ENCODE measurements around the gene UBIAD1. TPM values are rescaled to one million over a fixed set of nuclear protein-coding genes. Genes with fewer than 3 reads are reported as not detected.

UBIAD1 gene
- total RNA-seq, 1 donor from 2014 or later, result 15.4 TPM

- Mint-ChIP-seq H3K4me1 (ENCODE audit: low read depth, unreplicated experiment) (peaks cover 5% of the 10 kb centered on the region), H3K9me3 (ENCODE audit: unreplicated experiment) (peaks cover 5% of the 10 kb centered on the region), H3K27me3 (ENCODE audit: low read depth, unreplicated experiment) (peaks cover 41% of the 10 kb centered on the region), H3K36me3 (ENCODE audit: low read depth, unreplicated experiment) (peaks cover 2% of the 10 kb centered on the region), H3K27ac (ENCODE audit: unreplicated experiment) (no peak overlapping the region), H3K4me3 (ENCODE audit: unreplicated experiment) (no peak overlapping the region)
- H3K36me3 ChIP-seq (ENCODE audit: insufficient read depth, low read length), result no peaks in the 10 kb centered on the region
- TF ChIP-seq CTCF (IDR thresholded peaks at IDR 0.05; ENCODE audit: insufficient read depth, low read depth, low read length) (no peak), EZH2 (IDR thresholded peaks at IDR 0.05; ENCODE audit: insufficient read depth, low read length) (no peak)
- H2AFZ ChIP-seq (ENCODE audit: low read depth, low read length), result no peak overlapping the region
- no peak overlapping the region for H3K4me3 ChIP-seq (ENCODE audit: insufficient read depth, low read depth, low read length)
- H3K79me2 ChIP-seq (ENCODE audit: insufficient read depth, low read length), result no peaks in the 10 kb centered on the region
- FAIRE-seq (no peak), DNase-seq (ENCODE audit: low read depth) (no peak)
- peaks cover 26% of the 10 kb centered on the region for H3K27me3 ChIP-seq (ENCODE audit: insufficient read depth, low read length)
- no peaks in the 10 kb centered on the region for H4K20me1 ChIP-seq (ENCODE audit: insufficient read depth, low read length)
- no peak overlapping the region for H3K4me2 ChIP-seq (ENCODE audit: low read length)
- no peaks in the 10 kb centered on the region for H3K9me3 ChIP-seq (ENCODE audit: insufficient read depth, low read depth, low read length)
- H3K9ac ChIP-seq (ENCODE audit: low read length), result no peak overlapping the region
- no peak overlapping the region for H3K27ac ChIP-seq (ENCODE audit: low read depth, low read length)
- no peaks in the 10 kb centered on the region for H3K4me1 ChIP-seq (ENCODE audit: insufficient read depth, low read length)
These were observed 39.1 kb downstream of the UBIAD1 start for GRCh38 chr1:11311816-11312755.

GRCh38 chr1:11314959-11315358 is 42.0 kb downstream of the UBIAD1 start:
- no peak overlapping the region for H3K4me3 ChIP-seq (ENCODE audit: insufficient read depth, low read depth, low read length)
- no peak overlapping the region for H3K27ac Mint-ChIP-seq (ENCODE audit: unreplicated experiment)
- no peak for TF ChIP-seq EZH2 (IDR thresholded peaks at IDR 0.05; ENCODE audit: insufficient read depth, low read length)
- no peak for TF ChIP-seq CTCF (IDR thresholded peaks at IDR 0.05; ENCODE audit: insufficient read depth, low read depth, low read length)
- H3K79me2 ChIP-seq (ENCODE audit: insufficient read depth, low read length), result no peaks in the 10 kb centered on the region
- H4K20me1 ChIP-seq (ENCODE audit: insufficient read depth, low read length), result no peaks in the 10 kb centered on the region
- peaks cover 26% of the 10 kb centered on the region for H3K27me3 ChIP-seq (ENCODE audit: insufficient read depth, low read length)
- no peaks in the 10 kb centered on the region for H3K9me3 ChIP-seq (ENCODE audit: insufficient read depth, low read depth, low read length)
- no peak overlapping the region for H3K4me3 Mint-ChIP-seq (ENCODE audit: unreplicated experiment)
- H3K36me3 ChIP-seq (ENCODE audit: insufficient read depth, low read length), result no peaks in the 10 kb centered on the region
- H3K27me3 Mint-ChIP-seq (ENCODE audit: low read depth, unreplicated experiment), result peaks cover 31% of the 10 kb centered on the region
- no peaks in the 10 kb centered on the region for H3K36me3 Mint-ChIP-seq (ENCODE audit: low read depth, unreplicated experiment)
- H3K4me2 ChIP-seq (ENCODE audit: low read length), result no peak overlapping the region
- H3K4me1 ChIP-seq (ENCODE audit: insufficient read depth, low read length), result no peaks in the 10 kb centered on the region
- no peak overlapping the region for H2AFZ ChIP-seq (ENCODE audit: low read depth, low read length)
- no peak overlapping the region for H3K9ac ChIP-seq (ENCODE audit: low read length)
- H3K27ac ChIP-seq (ENCODE audit: low read depth, low read length), result no peak overlapping the region
- FAIRE-seq, result no peak
- DNase-seq (ENCODE audit: low read depth), result no peak
- no peaks in the 10 kb centered on the region for H3K9me3 Mint-ChIP-seq (ENCODE audit: unreplicated experiment)
- H3K4me1 Mint-ChIP-seq (ENCODE audit: low read depth, unreplicated experiment), result peaks cover 5% of the 10 kb centered on the region

- no peak overlapping the region for H3K4me3 ChIP-seq (ENCODE audit: insufficient read depth, low read depth, low read length)
- TF ChIP-seq CTCF (IDR thresholded peaks at IDR 0.05; ENCODE audit: insufficient read depth, low read depth, low read length) (no peak), EZH2 (IDR thresholded peaks at IDR 0.05; ENCODE audit: insufficient read depth, low read length) (no peak)
- Mint-ChIP-seq H3K4me1 (ENCODE audit: low read depth, unreplicated experiment) (peaks cover 5% of the 10 kb centered on the region), H3K4me3 (ENCODE audit: unreplicated experiment) (no peak overlapping the region), H3K36me3 (ENCODE audit: low read depth, unreplicated experiment) (no peaks in the 10 kb centered on the region), H3K9me3 (ENCODE audit: unreplicated experiment) (no peaks in the 10 kb centered on the region), H3K27me3 (ENCODE audit: low read depth, unreplicated experiment) (peaks cover 21% of the 10 kb centered on the region), H3K27ac (ENCODE audit: unreplicated experiment) (no peak overlapping the region)
- no peaks in the 10 kb centered on the region for H3K9me3 ChIP-seq (ENCODE audit: insufficient read depth, low read depth, low read length)
- H3K27me3 ChIP-seq (ENCODE audit: insufficient read depth, low read length), result peaks cover 21% of the 10 kb centered on the region
- no peaks in the 10 kb centered on the region for H4K20me1 ChIP-seq (ENCODE audit: insufficient read depth, low read length)
- H3K79me2 ChIP-seq (ENCODE audit: insufficient read depth, low read length), result no peaks in the 10 kb centered on the region
- H3K36me3 ChIP-seq (ENCODE audit: insufficient read depth, low read length), result no peaks in the 10 kb centered on the region
- no peak overlapping the region for H3K27ac ChIP-seq (ENCODE audit: low read depth, low read length)
- H3K4me1 ChIP-seq (ENCODE audit: insufficient read depth, low read length), result no peaks in the 10 kb centered on the region
- DNase-seq (ENCODE audit: low read depth), result peak; percentile 25
- FAIRE-seq, result no peak
- peak overlapping the region; percentile 15 for H3K4me2 ChIP-seq (ENCODE audit: low read length)
- H3K9ac ChIP-seq (ENCODE audit: low read length), result no peak overlapping the region
- no peak overlapping the region for H2AFZ ChIP-seq (ENCODE audit: low read depth, low read length)
These were observed 43.7 kb downstream of the UBIAD1 start for GRCh38 chr1:11316701-11317100.
